Mucosa of rectum (tissue), 2 donors: ENCODE results near the gene PTGDR2.

ENCODE experiments used
- H3K27ac ChIP-seq, 2 donors: one replicate each; pipeline ENCODE4 v1.7.0; 2013; ENCODE audit warnings: inconsistent platforms in 2 of 2, low read depth in 2 of 2, low read length in 2 of 2
- H3K27me3 ChIP-seq, 2 donors: one replicate each; pipeline ENCODE4 v1.7.0; 2013; ENCODE audit warnings: low read length in 2 of 2; ENCODE audit not compliant: control insufficient read depth in 2 of 2, insufficient read depth in 2 of 2
- H3K36me3 ChIP-seq, 2 donors: one replicate each; pipeline ENCODE4 v1.7.0; 2013; ENCODE audit warnings: low read length in 2 of 2; ENCODE audit not compliant: control insufficient read depth in 2 of 2, insufficient read depth in 2 of 2
- H3K4me1 ChIP-seq, 2 donors: one replicate each; pipeline ENCODE4 v1.7.0; 2013; ENCODE audit warnings: low read length in 2 of 2, mild to moderate bottlenecking in 1 of 2; ENCODE audit not compliant: control insufficient read depth in 2 of 2, insufficient read depth in 2 of 2
- H3K4me3 ChIP-seq, 2 donors: one replicate each; pipeline ENCODE4 v1.7.0; 2013; ENCODE audit warnings: low read length in 2 of 2
- H3K9ac ChIP-seq, 2 donors: one replicate each; pipeline ENCODE4 v1.7.0; 2013; ENCODE audit warnings: low read length in 2 of 2, low read depth in 1 of 2, mild to moderate bottlenecking in 1 of 2
- H3K9me3 ChIP-seq, 2 donors: one replicate each; pipeline ENCODE4 v1.7.0; 2013; ENCODE audit warnings: low read length in 2 of 2; ENCODE audit not compliant: control insufficient read depth in 2 of 2
- donor health status: healthy.
- donor health status: Normal muscosa, but diverticular disease.

PTGDR2 gene

DNA sequence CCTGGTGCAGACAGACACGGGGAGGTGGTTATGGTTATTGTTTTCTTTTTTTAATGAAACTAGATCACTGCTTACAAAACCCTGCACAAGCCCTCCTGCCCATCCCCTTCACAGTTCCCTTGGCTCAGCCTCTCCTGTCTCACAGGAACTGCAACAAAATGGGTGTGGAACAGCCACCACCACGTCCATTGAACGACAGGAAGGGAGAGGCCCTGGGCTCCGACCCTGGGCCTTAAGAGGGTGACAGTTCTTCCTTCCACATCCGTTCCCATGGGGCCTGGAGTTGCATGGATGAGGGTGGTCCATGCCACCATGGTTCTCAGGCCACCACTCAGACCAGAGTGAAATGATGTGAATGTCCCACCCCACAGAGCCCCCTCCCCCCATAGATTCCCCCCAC is 34.9 kb upstream of the PTGDR2 start:
- H3K9ac ChIP-seq = no peak overlapping the region
- H3K9me3 ChIP-seq = no peaks in the 10 kb centered on the region
- H3K4me1 ChIP-seq = peaks cover 6 to 38% of the 10 kb centered on the region in 2 donors
- H3K36me3 ChIP-seq = peaks cover 18 to 25% of the 10 kb centered on the region in 2 donors
- no peak overlapping the region for H3K27ac ChIP-seq
- no peaks in the 10 kb centered on the region for H3K27me3 ChIP-seq
- no peak overlapping the region for H3K4me3 ChIP-seq

DNA sequence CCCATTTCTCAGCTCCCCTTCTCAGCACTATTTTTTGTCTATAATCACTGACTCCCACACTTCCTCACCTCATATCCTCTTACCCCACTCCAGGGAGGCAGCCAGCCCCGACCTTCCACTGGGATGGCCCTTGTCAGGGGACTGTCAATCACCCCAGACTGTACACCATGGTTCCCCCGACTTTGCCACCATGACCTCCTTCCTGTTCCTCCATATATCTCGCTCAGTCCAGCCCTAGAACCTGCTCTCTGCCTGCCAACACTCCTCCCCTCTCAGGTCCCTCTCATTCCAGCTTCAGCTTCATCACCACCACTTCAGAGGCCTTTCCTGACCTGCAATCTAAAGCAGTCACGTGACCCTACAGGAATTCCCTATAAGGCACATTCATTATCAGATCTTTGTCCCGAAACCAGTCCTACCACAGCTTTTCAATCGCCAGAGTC is 34.1 kb upstream of the PTGDR2 start:
- H3K36me3 ChIP-seq = peaks cover 15 to 18% of the 10 kb centered on the region in 2 donors
- no peaks in the 10 kb centered on the region for H3K27me3 ChIP-seq
- H3K27ac ChIP-seq = no peak overlapping the region
- peaks cover 6 to 30% of the 10 kb centered on the region in 2 donors for H3K4me1 ChIP-seq
- H3K9me3 ChIP-seq = no peaks in the 10 kb centered on the region
- H3K4me3 ChIP-seq = no peak overlapping the region
- no peak overlapping the region for H3K9ac ChIP-seq

DNA sequence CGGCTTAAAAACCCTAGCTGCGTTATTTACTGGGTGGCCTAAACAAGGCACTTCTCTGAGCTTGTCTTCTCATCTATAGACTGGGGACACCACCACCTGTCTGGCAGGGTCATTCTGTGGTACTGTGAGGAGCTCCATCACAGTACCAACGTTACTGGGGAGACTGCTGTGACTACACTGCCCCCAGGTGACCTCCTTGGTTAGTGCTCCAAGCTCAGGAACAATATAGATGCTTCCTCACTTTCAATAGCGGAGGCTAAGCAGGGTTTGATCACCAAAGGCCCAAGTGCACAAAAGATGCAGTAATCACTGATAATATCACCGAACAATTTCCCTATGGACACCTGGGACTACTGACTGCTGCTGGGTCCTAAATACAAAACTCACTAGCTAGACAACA is 31.8 kb upstream of the PTGDR2 start:
- Histone ChIP-seq H3K9ac (no peak overlapping the region), H3K9me3 (no peaks in the 10 kb centered on the region), H3K27me3 (no peaks in the 10 kb centered on the region), H3K36me3 (peaks cover 3 to 12% of the 10 kb centered on the region in 2 donors), H3K4me1 (peaks cover 6 to 24% of the 10 kb centered on the region in 2 donors), H3K27ac (no peak overlapping the region), H3K4me3 (no peak overlapping the region)

GRCh38 chr11:60880643-60881282 is 25.0 kb upstream of the PTGDR2 start:
- Histone ChIP-seq H3K9ac (no peak overlapping the region), H3K9me3 (no peaks in the 10 kb centered on the region), H3K4me1 (no peaks in the 10 kb centered on the region), H3K27ac (peak overlapping the region in 1 of 2 donors; percentile 17), H3K27me3 (no peaks in the 10 kb centered on the region), H3K36me3 (peaks cover 4 to 6% of the 10 kb centered on the region in 2 donors), H3K4me3 (no peak overlapping the region)

- H3K27ac ChIP-seq = no peak overlapping the region
- no peak overlapping the region for H3K9ac ChIP-seq
- no peak overlapping the region for H3K4me3 ChIP-seq
- no peaks in the 10 kb centered on the region for H3K27me3 ChIP-seq
- H3K36me3 ChIP-seq = peaks cover 4 to 6% of the 10 kb centered on the region in 2 donors
- no peaks in the 10 kb centered on the region for H3K9me3 ChIP-seq
- H3K4me1 ChIP-seq = peaks cover 0 to 4% of the 10 kb centered on the region in 2 donors
Observed at GRCh38 chr11:60879971-60880588, 24.3 kb upstream of the PTGDR2 start.

DNA sequence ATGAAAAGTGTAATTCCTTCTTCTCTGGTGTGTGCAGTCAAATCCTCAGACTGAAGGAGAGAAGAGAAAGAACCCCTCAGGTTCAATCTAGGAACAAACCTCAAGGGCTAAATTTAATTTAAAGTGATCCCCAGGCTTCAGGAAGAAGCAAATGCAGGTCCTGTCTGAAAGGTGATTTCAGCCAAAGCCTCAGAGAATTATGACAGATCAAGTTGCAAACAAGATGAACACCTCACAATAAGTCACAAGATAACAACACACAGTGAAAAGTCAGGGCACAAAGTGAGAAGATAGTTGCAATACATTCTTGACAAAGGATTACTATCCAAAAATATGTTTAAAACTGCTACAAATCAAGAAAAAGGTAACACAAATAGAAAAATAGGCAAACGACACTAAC is 23.4 kb upstream of the PTGDR2 start:
- Histone ChIP-seq H3K4me1 (peaks cover 0 to 4% of the 10 kb centered on the region in 2 donors), H3K27ac (peak overlapping the region in 1 of 2 donors; percentile 23), H3K9ac (no peak overlapping the region)

GRCh38 chr11:60878245-60879101 is 22.7 kb upstream of the PTGDR2 start:
- Histone ChIP-seq H3K36me3 (peaks cover 4 to 6% of the 10 kb centered on the region in 2 donors), H3K27me3 (no peaks in the 10 kb centered on the region), H3K9ac (no peak overlapping the region), H3K27ac (peak overlapping the region in 1 of 2 donors; percentile 31), H3K4me3 (no peak overlapping the region), H3K9me3 (no peaks in the 10 kb centered on the region), H3K4me1 (peaks cover 0 to 4% of the 10 kb centered on the region in 2 donors)

More for the DNA sequence above, 23.4 kb upstream of the PTGDR2 start:
- Histone ChIP-seq H3K4me3 (no peak overlapping the region), H3K27me3 (no peaks in the 10 kb centered on the region), H3K36me3 (peaks cover 4 to 6% of the 10 kb centered on the region in 2 donors), H3K9me3 (no peaks in the 10 kb centered on the region)

- H3K9ac ChIP-seq = no peak overlapping the region
- no peaks in the 10 kb centered on the region for H3K9me3 ChIP-seq
- no peak overlapping the region for H3K4me3 ChIP-seq
- H3K27me3 ChIP-seq = no peaks in the 10 kb centered on the region
- no peak overlapping the region for H3K27ac ChIP-seq
- H3K36me3 ChIP-seq = peaks cover 3 to 6% of the 10 kb centered on the region in 2 donors
- H3K4me1 ChIP-seq = peaks cover 4 to 15% of the 10 kb centered on the region in 2 donors
Observed at GRCh38 chr11:60876168-60876485, 20.4 kb upstream of the PTGDR2 start.

DNA sequence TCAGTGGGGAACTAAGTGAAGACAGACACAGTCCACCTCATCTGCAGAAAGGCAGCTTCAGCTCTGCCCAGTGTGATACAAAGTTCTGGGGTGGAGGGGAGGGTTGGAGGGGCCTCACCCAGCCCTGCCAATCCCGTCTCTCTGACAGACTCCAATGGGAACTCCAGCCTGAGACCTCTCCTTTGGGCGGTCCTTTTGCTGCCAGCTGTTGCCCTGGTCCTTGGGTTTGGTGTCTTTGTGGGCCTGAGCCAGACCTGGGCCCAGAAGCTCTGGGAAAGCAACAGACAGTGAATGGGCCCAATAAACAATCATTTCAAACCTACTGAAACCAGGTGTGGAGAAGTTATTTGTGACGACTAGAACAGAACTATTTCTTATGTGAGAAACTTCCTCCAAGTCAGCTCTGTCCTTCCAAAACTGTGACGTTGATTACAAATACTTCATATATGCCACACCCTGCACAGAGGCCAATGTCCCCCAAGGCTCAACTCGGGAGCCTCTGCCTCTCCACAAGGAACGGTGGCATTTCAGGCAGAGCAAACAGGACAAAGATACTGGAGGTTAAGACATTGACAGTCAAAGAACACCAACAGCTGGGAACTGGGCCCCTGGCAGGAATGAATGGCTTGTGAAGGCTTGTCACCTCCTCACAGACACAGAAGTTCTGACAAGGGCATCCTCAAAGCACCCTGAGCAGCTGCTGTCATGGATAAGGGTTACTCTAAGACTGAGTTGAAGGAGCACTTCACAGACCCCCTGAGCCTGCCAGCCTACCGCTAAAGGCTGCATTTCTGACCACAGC is 19.8 kb upstream of the PTGDR2 start:
- no peaks in the 10 kb centered on the region for H3K9me3 ChIP-seq
- H3K4me3 ChIP-seq = no peak overlapping the region
- H3K36me3 ChIP-seq = peaks cover 0 to 4% of the 10 kb centered on the region in 2 donors
- H3K9ac ChIP-seq = no peak overlapping the region
- H3K27ac ChIP-seq = no peak overlapping the region
- H3K4me1 ChIP-seq = peaks cover 7 to 15% of the 10 kb centered on the region in 2 donors
- no peaks in the 10 kb centered on the region for H3K27me3 ChIP-seq
